Upper lobe of left lung (tissue), 4 donors: ENCODE measurements around the gene DMRT3.

Source experiments
- CTCF ChIP-seq, 6 experiments: fragments of 450-650 bp in 4 of 6; fragments of 200-600 bp in 2 of 6; sonication (generic) in 2 of 6; IDR thresholded peaks; one replicate each; pipeline ENCODE4 v1.5.1; 2016 to 2019; ENCODE audit warnings: antibody characterized with exemption in 6 of 6
- POLR2AphosphoS5 ChIP-seq, 2 donors: sonication (generic); formaldehyde crosslinking; IDR thresholded peaks; one replicate each; pipeline ENCODE4 v1.5.1; 2017; ENCODE audit warnings: antibody characterized with exemption in 2 of 2

- no peak for TF ChIP-seq CTCF (IDR thresholded peaks at IDR 0.05)
- no peak for TF ChIP-seq POLR2AphosphoS5 (IDR thresholded peaks at IDR 0.05)
Observed at GRCh38 chr9:967436-967835, 9.0 kb upstream of the DMRT3 start.
